HL-60/S4 treated with phorbol 12-myristate 13-acetate at 8.2 ng/mL for 4 days and 3 days (cell line): ENCODE data around the gene RHBDD1.

Source experiments
- in situ Hi-C: fragments of 300-500 bp; cut with MboI; formaldehyde crosslinking; loops from 2 replicates; pipeline ENCODE4 v1.15.0; 2022; ENCODE audit warnings: low sequenced_read_pairs

Gene RHBDD1

GRCh38 chr2:227025510-227025909 lies 189.7 kb downstream of the RHBDD1 start:
- in situ Hi-C loops: no loop called here

- in situ Hi-C loops: no loop called here
Observed at GRCh38 chr2:227029426-227030105, 193.7 kb downstream of the RHBDD1 start.

DNA sequence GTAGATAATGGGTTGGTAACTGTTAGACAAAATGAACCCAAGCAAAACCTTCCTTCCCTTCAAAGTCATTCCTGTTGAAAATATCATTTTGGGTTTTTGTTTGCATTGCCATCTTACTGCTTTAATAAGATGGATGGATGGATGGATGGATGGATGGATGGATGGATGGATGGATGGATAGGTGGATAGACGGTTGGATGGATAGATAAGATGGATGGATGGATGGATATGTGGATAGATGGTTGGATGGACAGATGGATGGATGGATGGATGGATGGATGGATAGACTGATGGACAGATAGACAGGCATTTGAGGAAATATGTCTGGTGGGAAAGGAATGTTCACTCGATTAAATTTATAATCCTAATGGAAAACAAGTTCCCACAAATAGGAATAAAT lies 194.9 kb downstream of the RHBDD1 start:
- in situ Hi-C loops: no loop called here

GRCh38 chr2:227031379-227031778 lies 195.5 kb downstream of the RHBDD1 start:
- in situ Hi-C loops: no loop called here

GRCh38 chr2:227033471-227034148 lies 197.8 kb downstream of the RHBDD1 start:
- in situ Hi-C loops: no loop called here

- in situ Hi-C loops: no loop called here
Observed at GRCh38 chr2:227035711-227036367, 200.0 kb downstream of the RHBDD1 start.

- in situ Hi-C loops: no loop called here
Observed at GRCh38 chr2:227036527-227036926, 200.7 kb downstream of the RHBDD1 start.

- in situ Hi-C loops: no loop called here
Observed at GRCh38 chr2:227038550-227039189, 202.8 kb downstream of the RHBDD1 start.

GRCh38 chr2:227043981-227044380 lies 208.1 kb downstream of the RHBDD1 start:
- in situ Hi-C loops: no loop called here
